WTC11 (cell line): ENCODE data around the gene CYREN. TPM values are rescaled to one million over a fixed set of nuclear protein-coding genes. Genes with fewer than 3 reads are reported as not detected.
A peak's percentile ranks its signal among the peaks of the same experiment; 100 is the strongest.

ENCODE experiments used
- ATAC-seq: fragments of 200-7000 bp; cut with Tn5 transposase; 2 replicates; pipeline ENCODE4 v1.10.0; 2021; ENCODE audit warnings: mild to moderate bottlenecking, moderate library complexity
- CTCF ChIA-PET: fragments of 300-600 bp; sonication (Branson Sonifier 250); formaldehyde crosslinking; loops from one replicate; lab custom pipeline; 2021; ENCODE audit warnings: antibody characterized with exemption; lab: Charles Lee
- POLR2A ChIA-PET: fragments of 350-600 bp; sonication (Branson Sonifier 250); formaldehyde crosslinking; loops from one replicate; lab custom pipeline; 2021; ENCODE audit warnings: antibody characterized with exemption; lab: Charles Lee
- DNase-seq: peaks from one replicate; pipeline ENCODE4 v3.0.0; 2021; ENCODE audit warnings: low spot score
- H3K27ac Mint-ChIP-seq: 2 replicates; pipeline ENCODE4 v1.8.0; 2021; ENCODE audit warnings: mixed read lengths
- H3K27me3 Mint-ChIP-seq: 2 replicates; pipeline ENCODE4 v1.8.0; 2021; ENCODE audit warnings: low read depth, mild to moderate bottlenecking, moderate library complexity, mixed read lengths
- H3K36me3 Mint-ChIP-seq: 2 replicates; pipeline ENCODE4 v1.8.0; 2021; ENCODE audit warnings: mixed read lengths
- H3K4me1 Mint-ChIP-seq: 2 replicates; pipeline ENCODE4 v1.8.0; 2022; ENCODE audit warnings: mixed read lengths
- H3K4me3 Mint-ChIP-seq: 2 replicates; pipeline ENCODE4 v1.8.0; 2021; ENCODE audit warnings: mild to moderate bottlenecking, moderate library complexity, mixed read lengths
- H3K9me3 Mint-ChIP-seq: 2 replicates; pipeline ENCODE4 v1.8.0; 2021; ENCODE audit warnings: mixed read lengths
- CREM ChIP-seq: sonication (generic); formaldehyde crosslinking; IDR thresholded peaks from 2 replicates; pipeline ENCODE4 v1.8.1; 2022; ENCODE audit warnings: mild to moderate bottlenecking, missing genetic modification reagents, moderate library complexity
- EMX1 ChIP-seq: fragments of 250-450 bp; sonication (Bioruptor Pico); IDR thresholded peaks from 2 replicates; pipeline ENCODE4 v1.8.0; 2021; ENCODE audit warnings: mild to moderate bottlenecking
- ETV6 ChIP-seq: sonication (generic); formaldehyde crosslinking; IDR thresholded peaks from 2 replicates; pipeline ENCODE4 v1.8.1; 2022; ENCODE audit warnings: mild to moderate bottlenecking, missing genetic modification reagents
- GABPB1 ChIP-seq: sonication (generic); formaldehyde crosslinking; IDR thresholded peaks from 2 replicates; pipeline ENCODE4 v1.8.1; 2023; ENCODE audit warnings: mild to moderate bottlenecking, missing genetic modification reagents
- NFE2L1 ChIP-seq: sonication (generic); formaldehyde crosslinking; IDR thresholded peaks from 2 replicates; pipeline ENCODE4 v1.8.1; 2023; ENCODE audit warnings: missing genetic modification reagents
- NR2C2 ChIP-seq: sonication (generic); formaldehyde crosslinking; IDR thresholded peaks from 2 replicates; pipeline ENCODE4 v1.8.0; 2022; ENCODE audit warnings: mild to moderate bottlenecking, missing genetic modification reagents
- SMAD3 ChIP-seq: sonication (generic); formaldehyde crosslinking; IDR thresholded peaks from 2 replicates; pipeline ENCODE4 v1.8.0; 2022; ENCODE audit warnings: missing genetic modification reagents, mild to moderate bottlenecking, borderline replicate concordance
- TEAD4 ChIP-seq: sonication (generic); formaldehyde crosslinking; IDR thresholded peaks from 2 replicates; pipeline ENCODE4 v1.8.0; 2022; ENCODE audit warnings: mild to moderate bottlenecking, missing genetic modification reagents
- ZBTB21 ChIP-seq: sonication (generic); formaldehyde crosslinking; IDR thresholded peaks from 2 replicates; pipeline ENCODE4 v1.8.1; 2023; ENCODE audit warnings: mild to moderate bottlenecking, missing genetic modification reagents, borderline replicate concordance
- ZNF138 ChIP-seq: sonication (generic); formaldehyde crosslinking; conservative IDR thresholded peaks from 2 replicates; pipeline ENCODE4 v1.8.1; 2022; ENCODE audit warnings: mild to moderate bottlenecking, moderate library complexity, missing genetic modification reagents
- ZNF219 ChIP-seq: sonication (generic); formaldehyde crosslinking; IDR thresholded peaks from 2 replicates; pipeline ENCODE4 v1.8.0; 2023; ENCODE audit warnings: missing genetic modification reagents, mild to moderate bottlenecking, borderline replicate concordance
- ZNF416 ChIP-seq: fragments of 250-450 bp; sonication (Bioruptor Pico); IDR thresholded peaks from 2 replicates; pipeline ENCODE4 v1.9.0; 2021; ENCODE audit warnings: mild to moderate bottlenecking, inconsistent platforms
- ZNF423 ChIP-seq: fragments of 250-450 bp; sonication (Bioruptor Pico); IDR thresholded peaks from 2 replicates; pipeline ENCODE4 v2.1.2; 2022; ENCODE audit warnings: mild to moderate bottlenecking, moderate library complexity
- ZNF671 ChIP-seq: fragments of 250-450 bp; sonication (Bioruptor Pico); IDR thresholded peaks from 2 replicates; pipeline ENCODE4 v1.8.0; 2021; ENCODE audit warnings: mild to moderate bottlenecking
- ZSCAN18 ChIP-seq: fragments of 250-450 bp; sonication (Bioruptor Pico); IDR thresholded peaks from 2 replicates; pipeline ENCODE4 v2.1.2; 2022; ENCODE audit warnings: mild to moderate bottlenecking, moderate library complexity
- total RNA-seq: library from RNA; stranded (reverse); gene quantifications from 3 replicates; pipeline ENCODE4 v1.2.3, GENCODE V29; 2021
- TF ChIP-seq, protein P1 (sequence below): sonication (generic); formaldehyde crosslinking; conservative IDR thresholded peaks from 2 replicates; pipeline ENCODE4 v1.8.1; 2023; ENCODE audit warnings: mild to moderate bottlenecking, low read depth, missing genetic modification reagents, moderate library complexity
- TF ChIP-seq, protein P2 (sequence below): sonication (generic); formaldehyde crosslinking; IDR thresholded peaks from 2 replicates; pipeline ENCODE4 v1.8.1; 2023; ENCODE audit warnings: mild to moderate bottlenecking, missing genetic modification reagents

Gene CYREN
- total RNA-seq, 1 experiment from 2014 or later: 37.9 TPM

DNA sequence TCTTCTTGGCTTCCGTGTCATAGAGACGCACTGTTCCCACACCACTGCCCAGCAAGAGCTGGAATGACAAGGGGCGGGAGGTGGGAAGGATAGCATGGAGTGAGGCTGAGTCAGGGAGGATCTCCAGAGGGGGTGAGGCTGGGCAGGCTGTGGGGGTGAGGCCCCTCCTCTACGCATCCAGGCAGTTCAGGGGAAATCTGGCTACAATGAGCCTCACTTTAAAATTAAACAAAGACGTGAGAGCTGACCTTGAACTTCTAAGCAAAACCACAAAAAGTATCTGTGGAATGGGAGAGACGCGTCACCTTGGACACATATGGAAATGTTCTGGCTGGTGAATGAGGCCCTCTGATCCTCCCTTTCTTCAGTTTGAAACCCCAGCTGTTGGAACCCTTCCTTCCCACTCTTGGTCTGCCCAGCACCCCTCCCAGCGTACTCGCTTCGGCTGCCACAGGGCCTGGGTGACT is 23.1 kb upstream of the CYREN start:
- POLR2A ChIA-PET: no interaction called here
- H3K4me1 Mint-ChIP-seq: no peaks in the 10 kb centered on the region
- no peak for TF ChIP-seq TEAD4
- no peak for TF ChIP-seq ZNF219 (CRISPR knock-in tag)
- no peak for TF ChIP-seq ZNF423
- TF ChIP-seq, protein P1, sequence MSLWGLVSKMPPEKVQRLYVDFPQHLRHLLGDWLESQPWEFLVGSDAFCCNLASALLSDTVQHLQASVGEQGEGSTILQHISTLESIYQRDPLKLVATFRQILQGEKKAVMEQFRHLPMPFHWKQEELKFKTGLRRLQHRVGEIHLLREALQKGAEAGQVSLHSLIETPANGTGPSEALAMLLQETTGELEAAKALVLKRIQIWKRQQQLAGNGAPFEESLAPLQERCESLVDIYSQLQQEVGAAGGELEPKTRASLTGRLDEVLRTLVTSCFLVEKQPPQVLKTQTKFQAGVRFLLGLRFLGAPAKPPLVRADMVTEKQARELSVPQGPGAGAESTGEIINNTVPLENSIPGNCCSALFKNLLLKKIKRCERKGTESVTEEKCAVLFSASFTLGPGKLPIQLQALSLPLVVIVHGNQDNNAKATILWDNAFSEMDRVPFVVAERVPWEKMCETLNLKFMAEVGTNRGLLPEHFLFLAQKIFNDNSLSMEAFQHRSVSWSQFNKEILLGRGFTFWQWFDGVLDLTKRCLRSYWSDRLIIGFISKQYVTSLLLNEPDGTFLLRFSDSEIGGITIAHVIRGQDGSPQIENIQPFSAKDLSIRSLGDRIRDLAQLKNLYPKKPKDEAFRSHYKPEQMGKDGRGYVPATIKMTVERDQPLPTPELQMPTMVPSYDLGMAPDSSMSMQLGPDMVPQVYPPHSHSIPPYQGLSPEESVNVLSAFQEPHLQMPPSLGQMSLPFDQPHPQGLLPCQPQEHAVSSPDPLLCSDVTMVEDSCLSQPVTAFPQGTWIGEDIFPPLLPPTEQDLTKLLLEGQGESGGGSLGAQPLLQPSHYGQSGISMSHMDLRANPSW (CRISPR knock-in tag): no peak
- no peak for TF ChIP-seq ZNF671 (CRISPR knock-in tag)
- TF ChIP-seq ZSCAN18 (CRISPR knock-in tag): no peak
- no peak for TF ChIP-seq EMX1
- TF ChIP-seq, protein P2, sequence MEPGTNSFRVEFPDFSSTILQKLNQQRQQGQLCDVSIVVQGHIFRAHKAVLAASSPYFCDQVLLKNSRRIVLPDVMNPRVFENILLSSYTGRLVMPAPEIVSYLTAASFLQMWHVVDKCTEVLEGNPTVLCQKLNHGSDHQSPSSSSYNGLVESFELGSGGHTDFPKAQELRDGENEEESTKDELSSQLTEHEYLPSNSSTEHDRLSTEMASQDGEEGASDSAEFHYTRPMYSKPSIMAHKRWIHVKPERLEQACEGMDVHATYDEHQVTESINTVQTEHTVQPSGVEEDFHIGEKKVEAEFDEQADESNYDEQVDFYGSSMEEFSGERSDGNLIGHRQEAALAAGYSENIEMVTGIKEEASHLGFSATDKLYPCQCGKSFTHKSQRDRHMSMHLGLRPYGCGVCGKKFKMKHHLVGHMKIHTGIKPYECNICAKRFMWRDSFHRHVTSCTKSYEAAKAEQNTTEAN (CRISPR knock-in tag): no peak
- no peak for TF ChIP-seq NFE2L1 (CRISPR knock-in tag)
- TF ChIP-seq, all 79 proteins: peak for 0
- ATAC-seq: no peak
- H3K9me3 Mint-ChIP-seq: no peaks in the 10 kb centered on the region
- H3K27ac Mint-ChIP-seq: peak overlapping the region; percentile 83; the same call in 1 of the 2 replicates
- H3K27me3 Mint-ChIP-seq: no peaks in the 10 kb centered on the region
- CTCF ChIA-PET: no interaction called here
- peaks cover 28% of the 10 kb centered on the region for H3K36me3 Mint-ChIP-seq
- no peak overlapping the region for H3K4me3 Mint-ChIP-seq
- no peak for DNase-seq

DNA sequence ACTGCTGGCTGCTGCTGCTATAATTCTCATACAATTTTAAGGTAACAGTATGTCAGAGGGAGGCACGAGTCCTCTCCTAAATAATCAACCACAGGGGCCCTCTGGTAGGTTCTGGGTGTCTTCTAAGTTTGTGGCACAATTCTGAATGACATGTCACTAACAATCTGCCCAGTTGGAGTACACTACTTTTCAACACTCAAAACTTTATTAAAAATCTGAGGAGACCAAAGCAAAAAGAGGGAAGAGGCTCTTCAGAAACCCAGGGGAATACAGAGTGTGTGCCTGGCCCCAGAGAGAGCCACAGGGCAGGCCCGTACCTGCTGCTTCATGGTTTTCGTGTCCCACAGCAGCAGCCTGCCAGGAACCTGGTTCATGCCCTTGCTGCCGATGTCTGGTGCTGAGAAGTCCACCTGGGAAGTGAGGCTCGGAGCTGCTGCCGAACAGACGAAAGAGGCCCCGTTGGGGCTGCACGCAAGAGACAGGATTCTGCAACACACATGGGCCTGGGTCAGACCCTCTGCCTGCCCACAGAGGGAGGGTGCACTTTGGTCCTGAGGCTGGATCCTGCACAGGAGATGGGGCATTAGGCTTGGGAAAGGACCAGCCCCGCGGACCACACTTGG is 22.5 kb upstream of the CYREN start:
- no peaks in the 10 kb centered on the region for H3K4me1 Mint-ChIP-seq
- ChIA-PET POLR2A (no interaction called here), CTCF (no interaction called here)
- no peak overlapping the region for H3K4me3 Mint-ChIP-seq
- DNase-seq: no peak
- no peak for ATAC-seq
- no peak overlapping the region for H3K27ac Mint-ChIP-seq
- no peaks in the 10 kb centered on the region for H3K27me3 Mint-ChIP-seq
- no peaks in the 10 kb centered on the region for H3K9me3 Mint-ChIP-seq
- H3K36me3 Mint-ChIP-seq: peaks cover 25% of the 10 kb centered on the region
- TF ChIP-seq ZBTB21 (CRISPR knock-in tag): no peak
- no peak for TF ChIP-seq ETV6 (CRISPR knock-in tag)
- no peak for TF ChIP-seq NR2C2 (CRISPR knock-in tag)
- TF ChIP-seq ZNF416: no peak
- TF ChIP-seq, all 79 proteins: peak for 0

DNA sequence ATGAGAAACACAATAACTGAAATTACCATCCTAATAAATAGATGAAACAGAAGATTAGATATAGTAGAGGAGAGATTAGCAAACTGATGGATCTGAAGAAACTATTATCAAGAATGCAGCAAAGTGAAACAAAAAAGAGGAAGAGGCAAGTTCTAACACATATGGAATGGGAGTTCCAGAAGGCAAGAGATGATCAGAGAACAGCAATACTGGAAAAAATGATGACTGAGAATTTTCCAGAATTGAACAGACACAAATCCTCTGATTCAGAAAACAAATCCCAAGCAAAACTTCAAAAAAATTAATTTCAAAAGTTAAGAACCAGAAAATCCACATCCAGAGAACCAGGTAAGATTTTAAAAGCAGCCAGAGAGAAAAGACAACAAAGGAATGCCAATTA is 20.2 kb upstream of the CYREN start:
- H3K27ac Mint-ChIP-seq: no peak overlapping the region
- H3K9me3 Mint-ChIP-seq: no peaks in the 10 kb centered on the region
- ChIA-PET CTCF (interaction anchor here (2.4 kb wide), 1 partner anchor 84 kb away, joined by 7 read pairs; no protein-coding TSS in a partner anchor), POLR2A (no interaction called here)
- ATAC-seq: no peak
- no peaks in the 10 kb centered on the region for H3K4me1 Mint-ChIP-seq
- no peaks in the 10 kb centered on the region for H3K27me3 Mint-ChIP-seq
- no peak for DNase-seq
- H3K36me3 Mint-ChIP-seq: peaks cover 29% of the 10 kb centered on the region
- TF ChIP-seq SMAD3 (CRISPR knock-in tag) (no peak), GABPB1 (CRISPR knock-in tag) (no peak), CREM (CRISPR knock-in tag) (no peak), ZNF138 (CRISPR knock-in tag) (no peak), ZNF219 (CRISPR knock-in tag) (no peak)
- no peak overlapping the region for H3K4me3 Mint-ChIP-seq
